HepG2 (cell line): ENCODE results near the gene PLVAP. TPM values are rescaled to one million over a fixed set of nuclear protein-coding genes. Genes with fewer than 3 reads are reported as not detected.

Source experiments
- ERF ChIP-seq: IDR thresholded peaks from 2 replicates; pipeline ENCODE4 v1.6.1; 2018; ENCODE audit warnings: missing biosample characterization, missing genetic modification reagents
- FIP1L1 ChIP-seq: fragments of 200-400 bp; formaldehyde crosslinking; IDR thresholded peaks from 2 replicates; pipeline ENCODE4 v1.6.1; 2018; ENCODE audit warnings: low read depth, mild to moderate bottlenecking, low read length, moderate library complexity, borderline replicate concordance; ENCODE audit not compliant: insufficient read depth
- GLI4 ChIP-seq: sonication (generic); formaldehyde crosslinking; IDR thresholded peaks from 2 replicates; pipeline ENCODE4 v1.5.1; 2020; ENCODE audit warnings: missing genetic modification reagents, mild to moderate bottlenecking, moderate library complexity, borderline replicate concordance
- KDM1A ChIP-seq: IDR thresholded peaks from 2 replicates; pipeline ENCODE4 v1.6.1; 2016; ENCODE audit warnings: missing compliant biosample characterization
- KDM2A ChIP-seq: sonication (generic); formaldehyde crosslinking; IDR thresholded peaks from 2 replicates; pipeline ENCODE4 v1.4.0; 2020; ENCODE audit warnings: low read depth, missing genetic modification reagents, borderline replicate concordance
- MYC ChIP-seq: sonication (generic); formaldehyde crosslinking; IDR thresholded peaks from 2 replicates; pipeline ENCODE4 v1.9.0; 2021; ENCODE audit warnings: missing genetic modification reagents, borderline replicate concordance
- NCOA1 ChIP-seq: sonication (generic); formaldehyde crosslinking; IDR thresholded peaks from 2 replicates; pipeline ENCODE4 v1.9.0; 2021; ENCODE audit warnings: missing genetic modification reagents
- PHB2 ChIP-seq: fragments of 450-650 bp; IDR thresholded peaks from 2 replicates; pipeline ENCODE4 v1.6.1; 2018; ENCODE audit not compliant: partially characterized antibody
- PLRG1 ChIP-seq: fragments of 450-650 bp; conservative IDR thresholded peaks from 2 replicates; pipeline ENCODE4 v1.6.1; 2016
- SMAD9 ChIP-seq: sonication (generic); formaldehyde crosslinking; IDR thresholded peaks from 2 replicates; pipeline ENCODE4 v1.5.1; 2020; ENCODE audit warnings: mild to moderate bottlenecking, missing genetic modification reagents
- SMARCE1 ChIP-seq: fragments of 450-650 bp; IDR thresholded peaks from 2 replicates; pipeline ENCODE4 v1.6.1; 2017; ENCODE audit warnings: borderline replicate concordance
- SNAPC2 ChIP-seq: sonication (generic); formaldehyde crosslinking; IDR thresholded peaks from 2 replicates; pipeline ENCODE4 v1.8.1; 2022; ENCODE audit warnings: mild to moderate bottlenecking, missing genetic modification reagents
- SSRP1 ChIP-seq: IDR thresholded peaks from 2 replicates; pipeline ENCODE4 v1.6.1; 2016; ENCODE audit warnings: control low read depth
- ZNF230 ChIP-seq: sonication (generic); formaldehyde crosslinking; IDR thresholded peaks from 2 replicates; pipeline ENCODE4 v1.4.0; 2020; ENCODE audit warnings: mild to moderate bottlenecking, missing genetic modification reagents
- ZNF296 ChIP-seq: sonication (generic); formaldehyde crosslinking; conservative IDR thresholded peaks from 2 replicates; pipeline ENCODE4 v1.5.0; 2020; ENCODE audit warnings: mild to moderate bottlenecking, missing genetic modification reagents
- ZNF552 ChIP-seq: sonication (generic); formaldehyde crosslinking; IDR thresholded peaks from 2 replicates; pipeline ENCODE4 v1.9.0; 2022; ENCODE audit warnings: missing genetic modification reagents, mild to moderate bottlenecking, borderline replicate concordance
- ZNF766 ChIP-seq: sonication (generic); formaldehyde crosslinking; IDR thresholded peaks from 2 replicates; pipeline ENCODE4 v1.5.0; 2020; ENCODE audit warnings: missing genetic modification reagents, borderline replicate concordance
- polyA plus RNA-seq, 8 experiments: library from polyadenylated mRNA; depleted of rRNA in 3 of 8; stranded (reverse) in 7 of 8; unstranded in 1 of 8; fragments of >200 nt; fragmentation: Illumina TruSeq in 4 of 8; extraction: Trizol in 4 of 8; gene quantifications; 2 replicates each; pipeline versions ENCODE4 v1.2.1 to v1.2.3, GENCODE V29; 2011 to 2016; ENCODE audit warnings: low read depth in 4 of 8, missing spikeins in 1 of 8, mixed read lengths in 1 of 8; ENCODE audit not compliant: insufficient read depth in 1 of 8
- total RNA-seq, 5 experiments: library from RNA; depleted of rRNA; stranded (reverse); fragments of >200 nt; fragmentation: Illumina TruSeq; extraction: Trizol; gene quantifications; 2 replicates each; pipeline ENCODE4 v1.2.3, GENCODE V29; 2016; ENCODE audit warnings: low read depth in 1 of 5
- TF ChIP-seq, protein P1 (sequence below): sonication (generic); formaldehyde crosslinking; IDR thresholded peaks from 2 replicates; pipeline ENCODE4 v1.8.0; 2022; ENCODE audit warnings: missing genetic modification reagents, mild to moderate bottlenecking, borderline replicate concordance
- TF ChIP-seq, protein P2 (sequence below): sonication (generic); formaldehyde crosslinking; conservative IDR thresholded peaks from 2 replicates; pipeline ENCODE4 v1.8.1; 2023; ENCODE audit warnings: missing genetic modification reagents
- TF ChIP-seq, protein P3 (sequence below): sonication (generic); formaldehyde crosslinking; conservative IDR thresholded peaks from 2 replicates; pipeline ENCODE4 v1.5.0; 2020; ENCODE audit warnings: missing genetic modification reagents
- TF ChIP-seq, protein P4 (sequence below): IDR thresholded peaks from 2 replicates; pipeline ENCODE4 v1.6.1; 2018; ENCODE audit warnings: missing genetic modification reagents, mild to moderate bottlenecking, missing compliant biosample characterization
- TF ChIP-seq, protein P5 (sequence below): sonication (generic); formaldehyde crosslinking; IDR thresholded peaks from 2 replicates; pipeline ENCODE4 v1.5.1; 2020; ENCODE audit warnings: missing genetic modification reagents, mild to moderate bottlenecking, borderline replicate concordance
- TF ChIP-seq, protein P6 (sequence below): sonication (generic); formaldehyde crosslinking; IDR thresholded peaks from 2 replicates; pipeline ENCODE4 v1.8.1; 2023; ENCODE audit warnings: missing genetic modification reagents, inconsistent platforms, borderline replicate concordance

Gene PLVAP
- total and polyA plus RNA-seq, 2 of the 13 experiments (the other 11 are each of a cell fraction or from before 2014, with no cell fraction given), result 0.26 TPM; not detected in 1

DNA sequence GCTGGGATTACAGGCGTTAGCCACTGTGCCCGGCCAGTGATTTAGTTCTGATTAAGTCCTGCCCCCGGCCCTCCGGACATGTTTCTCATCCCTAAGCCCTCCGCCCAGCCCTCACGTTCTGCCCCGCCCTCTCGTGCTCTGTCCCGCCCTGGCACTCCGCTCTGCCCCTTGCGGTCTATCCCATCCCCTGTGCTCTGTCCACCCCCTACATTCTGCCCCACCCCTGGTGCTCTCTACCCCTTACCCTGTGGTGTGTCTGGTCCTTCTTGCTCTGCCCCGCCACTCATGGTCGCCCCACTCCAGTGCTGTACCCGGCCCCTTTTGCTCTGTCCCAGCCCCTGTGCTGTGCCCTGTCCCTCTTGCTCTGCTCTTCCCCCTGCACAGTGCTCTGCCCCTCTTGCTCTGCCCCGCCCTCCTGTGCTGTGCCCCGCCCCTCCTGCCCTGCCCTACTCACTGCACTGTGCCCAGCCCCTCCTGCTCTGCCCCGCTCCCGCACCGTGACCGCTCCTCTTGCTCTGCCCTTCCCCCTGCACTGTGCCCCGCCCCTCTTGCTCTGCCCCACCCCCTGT is 36.8 kb downstream of the PLVAP start (continued):
- TF ChIP-seq, protein P1, sequence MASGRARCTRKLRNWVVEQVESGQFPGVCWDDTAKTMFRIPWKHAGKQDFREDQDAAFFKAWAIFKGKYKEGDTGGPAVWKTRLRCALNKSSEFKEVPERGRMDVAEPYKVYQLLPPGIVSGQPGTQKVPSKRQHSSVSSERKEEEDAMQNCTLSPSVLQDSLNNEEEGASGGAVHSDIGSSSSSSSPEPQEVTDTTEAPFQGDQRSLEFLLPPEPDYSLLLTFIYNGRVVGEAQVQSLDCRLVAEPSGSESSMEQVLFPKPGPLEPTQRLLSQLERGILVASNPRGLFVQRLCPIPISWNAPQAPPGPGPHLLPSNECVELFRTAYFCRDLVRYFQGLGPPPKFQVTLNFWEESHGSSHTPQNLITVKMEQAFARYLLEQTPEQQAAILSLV, result no peak
- TF ChIP-seq ZNF296 (CRISPR knock-in tag) (no peak), SNAPC2 (CRISPR knock-in tag) (no peak), ZNF230 (CRISPR knock-in tag) (no peak), SMAD9 (CRISPR knock-in tag) (no peak), PHB2 (no peak), SMARCE1 (no peak), KDM1A (CRISPR knock-in tag) (no peak), ZNF766 (CRISPR knock-in tag) (no peak), FIP1L1 (no peak), KDM2A (CRISPR knock-in tag) (no peak), MYC (CRISPR knock-in tag) (0 out of 2 replicates have a peak, but pooled peaks have one; percentile 7), GLI4 (CRISPR knock-in tag) (no peak), SSRP1 (CRISPR knock-in tag) (no peak), PLRG1 (no peak), ERF (CRISPR knock-in tag) (no peak), ZNF552 (CRISPR knock-in tag) (no peak), NCOA1 (CRISPR knock-in tag) (no peak)
- TF ChIP-seq, protein P2, sequence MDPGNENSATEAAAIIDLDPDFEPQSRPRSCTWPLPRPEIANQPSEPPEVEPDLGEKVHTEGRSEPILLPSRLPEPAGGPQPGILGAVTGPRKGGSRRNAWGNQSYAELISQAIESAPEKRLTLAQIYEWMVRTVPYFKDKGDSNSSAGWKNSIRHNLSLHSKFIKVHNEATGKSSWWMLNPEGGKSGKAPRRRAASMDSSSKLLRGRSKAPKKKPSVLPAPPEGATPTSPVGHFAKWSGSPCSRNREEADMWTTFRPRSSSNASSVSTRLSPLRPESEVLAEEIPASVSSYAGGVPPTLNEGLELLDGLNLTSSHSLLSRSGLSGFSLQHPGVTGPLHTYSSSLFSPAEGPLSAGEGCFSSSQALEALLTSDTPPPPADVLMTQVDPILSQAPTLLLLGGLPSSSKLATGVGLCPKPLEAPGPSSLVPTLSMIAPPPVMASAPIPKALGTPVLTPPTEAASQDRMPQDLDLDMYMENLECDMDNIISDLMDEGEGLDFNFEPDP, result no peak
- TF ChIP-seq, protein P3, sequence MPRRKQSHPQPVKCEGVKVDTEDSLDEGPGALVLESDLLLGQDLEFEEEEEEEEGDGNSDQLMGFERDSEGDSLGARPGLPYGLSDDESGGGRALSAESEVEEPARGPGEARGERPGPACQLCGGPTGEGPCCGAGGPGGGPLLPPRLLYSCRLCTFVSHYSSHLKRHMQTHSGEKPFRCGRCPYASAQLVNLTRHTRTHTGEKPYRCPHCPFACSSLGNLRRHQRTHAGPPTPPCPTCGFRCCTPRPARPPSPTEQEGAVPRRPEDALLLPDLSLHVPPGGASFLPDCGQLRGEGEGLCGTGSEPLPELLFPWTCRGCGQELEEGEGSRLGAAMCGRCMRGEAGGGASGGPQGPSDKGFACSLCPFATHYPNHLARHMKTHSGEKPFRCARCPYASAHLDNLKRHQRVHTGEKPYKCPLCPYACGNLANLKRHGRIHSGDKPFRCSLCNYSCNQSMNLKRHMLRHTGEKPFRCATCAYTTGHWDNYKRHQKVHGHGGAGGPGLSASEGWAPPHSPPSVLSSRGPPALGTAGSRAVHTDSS (CRISPR knock-in tag), result no peak
- TF ChIP-seq, protein P4, sequence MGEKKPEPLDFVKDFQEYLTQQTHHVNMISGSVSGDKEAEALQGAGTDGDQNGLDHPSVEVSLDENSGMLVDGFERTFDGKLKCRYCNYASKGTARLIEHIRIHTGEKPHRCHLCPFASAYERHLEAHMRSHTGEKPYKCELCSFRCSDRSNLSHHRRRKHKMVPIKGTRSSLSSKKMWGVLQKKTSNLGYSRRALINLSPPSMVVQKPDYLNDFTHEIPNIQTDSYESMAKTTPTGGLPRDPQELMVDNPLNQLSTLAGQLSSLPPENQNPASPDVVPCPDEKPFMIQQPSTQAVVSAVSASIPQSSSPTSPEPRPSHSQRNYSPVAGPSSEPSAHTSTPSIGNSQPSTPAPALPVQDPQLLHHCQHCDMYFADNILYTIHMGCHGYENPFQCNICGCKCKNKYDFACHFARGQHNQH (CRISPR knock-in tag), result 0 out of 2 replicates have a peak, but pooled peaks have one; percentile 7
- TF ChIP-seq, protein P5, sequence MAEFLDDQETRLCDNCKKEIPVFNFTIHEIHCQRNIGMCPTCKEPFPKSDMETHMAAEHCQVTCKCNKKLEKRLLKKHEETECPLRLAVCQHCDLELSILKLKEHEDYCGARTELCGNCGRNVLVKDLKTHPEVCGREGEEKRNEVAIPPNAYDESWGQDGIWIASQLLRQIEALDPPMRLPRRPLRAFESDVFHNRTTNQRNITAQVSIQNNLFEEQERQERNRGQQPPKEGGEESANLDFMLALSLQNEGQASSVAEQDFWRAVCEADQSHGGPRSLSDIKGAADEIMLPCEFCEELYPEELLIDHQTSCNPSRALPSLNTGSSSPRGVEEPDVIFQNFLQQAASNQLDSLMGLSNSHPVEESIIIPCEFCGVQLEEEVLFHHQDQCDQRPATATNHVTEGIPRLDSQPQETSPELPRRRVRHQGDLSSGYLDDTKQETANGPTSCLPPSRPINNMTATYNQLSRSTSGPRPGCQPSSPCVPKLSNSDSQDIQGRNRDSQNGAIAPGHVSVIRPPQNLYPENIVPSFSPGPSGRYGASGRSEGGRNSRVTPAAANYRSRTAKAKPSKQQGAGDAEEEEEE (CRISPR knock-in tag), result no peak
- TF ChIP-seq, protein P6, sequence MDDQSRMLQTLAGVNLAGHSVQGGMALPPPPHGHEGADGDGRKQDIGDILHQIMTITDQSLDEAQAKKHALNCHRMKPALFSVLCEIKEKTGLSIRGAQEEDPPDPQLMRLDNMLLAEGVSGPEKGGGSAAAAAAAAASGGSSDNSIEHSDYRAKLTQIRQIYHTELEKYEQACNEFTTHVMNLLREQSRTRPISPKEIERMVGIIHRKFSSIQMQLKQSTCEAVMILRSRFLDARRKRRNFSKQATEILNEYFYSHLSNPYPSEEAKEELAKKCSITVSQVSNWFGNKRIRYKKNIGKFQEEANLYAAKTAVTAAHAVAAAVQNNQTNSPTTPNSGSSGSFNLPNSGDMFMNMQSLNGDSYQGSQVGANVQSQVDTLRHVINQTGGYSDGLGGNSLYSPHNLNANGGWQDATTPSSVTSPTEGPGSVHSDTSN (CRISPR knock-in tag), result no peak
